H9 (cell line): Measurements from ENCODE around the gene INCENP. TPM values are rescaled to one million over a fixed set of nuclear protein-coding genes. Genes with fewer than 3 reads are reported as not detected.
A peak's percentile ranks its signal among the peaks of the same experiment; 100 is the strongest.

Experiments
- DNase-seq: peaks from one replicate; pipeline ENCODE4 v3.0.0-alpha.2; 2017
- H2AFZ ChIP-seq: one replicate; pipeline ENCODE4 v1.6.1; 2013; ENCODE audit warnings: mild to moderate bottlenecking, low read length, control low read depth, moderate library complexity
- H2AK5ac ChIP-seq: 2 replicates; pipeline ENCODE4 v1.6.1; 2013; ENCODE audit warnings: low read length, control low read depth, mixed read lengths; ENCODE audit not compliant: insufficient read length
- H2BK120ac ChIP-seq: one replicate; pipeline ENCODE4 v1.6.1; 2013; ENCODE audit warnings: low read depth, mild to moderate bottlenecking, low read length, control low read depth, inconsistent platforms; ENCODE audit not compliant: poor library complexity, severe bottlenecking
- H2BK12ac ChIP-seq: 2 replicates; pipeline ENCODE4 v1.6.1; 2013; ENCODE audit warnings: low read length, control low read depth, mixed read lengths, low read depth; ENCODE audit not compliant: insufficient read length
- H2BK15ac ChIP-seq: 2 replicates; pipeline ENCODE4 v1.6.1; 2013; ENCODE audit warnings: low read depth, low read length, control low read depth
- H2BK20ac ChIP-seq: one replicate; pipeline ENCODE4 v1.6.1; 2013; ENCODE audit warnings: low read depth, mild to moderate bottlenecking, low read length, control low read depth, inconsistent platforms; ENCODE audit not compliant: poor library complexity, severe bottlenecking
- H2BK5ac ChIP-seq: 2 replicates; pipeline ENCODE4 v1.6.1; 2013; ENCODE audit warnings: low read length, control low read depth, mixed read lengths; ENCODE audit not compliant: insufficient read length
- H3K14ac ChIP-seq: 2 replicates; pipeline ENCODE4 v1.6.1; 2013; ENCODE audit warnings: low read length, control low read depth; ENCODE audit not compliant: insufficient read depth
- H3K18ac ChIP-seq: 2 replicates; pipeline ENCODE4 v1.6.1; 2013; ENCODE audit warnings: low read depth, mild to moderate bottlenecking, mixed read lengths, low read length, control low read depth; ENCODE audit not compliant: insufficient read length
- H3K23ac ChIP-seq: 2 replicates; pipeline ENCODE4 v1.6.1; 2013; ENCODE audit warnings: low read length, control low read depth, mixed read lengths, low read depth; ENCODE audit not compliant: insufficient read length
- H3K23me2 ChIP-seq: 2 replicates; pipeline ENCODE4 v1.6.1; 2013; ENCODE audit warnings: low read depth, mild to moderate bottlenecking, mixed read lengths, low read length, control low read depth; ENCODE audit not compliant: insufficient read length, poor library complexity, severe bottlenecking
- H3K27ac ChIP-seq: 2 replicates; pipeline ENCODE4 v1.5.1; 2013; ENCODE audit warnings: low read length, control low read depth, mixed read lengths, low read depth; ENCODE audit not compliant: insufficient read length
- H3K27me3 ChIP-seq: 2 replicates; pipeline ENCODE4 v1.6.1; 2013; ENCODE audit warnings: low read length, control low read depth, inconsistent platforms; ENCODE audit not compliant: insufficient read depth
- H3K4ac ChIP-seq: 2 replicates; pipeline ENCODE4 v1.6.1; 2013; ENCODE audit warnings: low read depth, mild to moderate bottlenecking, control low read depth, inconsistent platforms, low read length, moderate library complexity
- H3K4me1 ChIP-seq: 2 replicates; pipeline ENCODE4 v1.6.1; 2013; ENCODE audit warnings: low read length, control low read depth, inconsistent platforms; ENCODE audit not compliant: insufficient read depth
- H3K4me2 ChIP-seq: 2 replicates; pipeline ENCODE4 v1.6.1; 2013; ENCODE audit warnings: low read length, control low read depth, mixed read lengths; ENCODE audit not compliant: insufficient read length, insufficient read depth
- H3K56ac ChIP-seq: 2 replicates; pipeline ENCODE4 v1.6.1; 2013; ENCODE audit warnings: low read depth, mild to moderate bottlenecking, mixed read lengths, low read length, control low read depth; ENCODE audit not compliant: insufficient read length
- H3K79me1 ChIP-seq: 2 replicates; pipeline ENCODE4 v1.6.1; 2013; ENCODE audit warnings: low read depth, mild to moderate bottlenecking, moderate library complexity, low read length, control low read depth, inconsistent platforms; ENCODE audit not compliant: insufficient read depth, poor library complexity, severe bottlenecking
- H3K79me2 ChIP-seq: 2 replicates; pipeline ENCODE4 v1.6.1; 2013; ENCODE audit warnings: low read length, control low read depth, inconsistent platforms; ENCODE audit not compliant: insufficient read depth
- H3K9ac ChIP-seq: 2 replicates; pipeline ENCODE4 v1.6.1; 2013; ENCODE audit warnings: low read length, control low read depth, mixed read lengths; ENCODE audit not compliant: insufficient read length; ENCODE audit errors: extremely low read depth
- H3K9me3 ChIP-seq: one replicate; pipeline ENCODE4 v1.6.1; 2013; ENCODE audit warnings: low read depth, low read length, inconsistent platforms; ENCODE audit not compliant: control insufficient read depth
- H3T11ph ChIP-seq: one replicate; pipeline ENCODE4 v1.6.1; 2013; ENCODE audit warnings: mild to moderate bottlenecking, low read length, control low read depth, inconsistent platforms
- H4K20me1 ChIP-seq: one replicate; pipeline ENCODE4 v1.6.1; 2013; ENCODE audit not compliant: control insufficient read depth, insufficient read length, insufficient read depth
- H4K5ac ChIP-seq: 2 replicates; pipeline ENCODE4 v1.6.1; 2013; ENCODE audit warnings: low read depth, mild to moderate bottlenecking, mixed read lengths, low read length, control low read depth; ENCODE audit not compliant: insufficient read length
- H4K8ac ChIP-seq: replicated peaks from 2 replicates; pipeline ENCODE4 v1.6.1; 2013; ENCODE audit warnings: low read length, control low read depth, mixed read lengths, low read depth; ENCODE audit not compliant: insufficient read length
- H4K91ac ChIP-seq: 2 replicates; pipeline ENCODE4 v1.6.1; 2013; ENCODE audit warnings: low read depth, mild to moderate bottlenecking, moderate library complexity, mixed read lengths, low read length, control low read depth; ENCODE audit not compliant: insufficient read length
- H3K27ac Mint-ChIP-seq, 3 experiments: 2 replicates in 2 of 3; 3 replicates in 1 of 3; pipeline ENCODE4 v1.8.0; 2020 to 2021; ENCODE audit warnings: mixed read lengths in 3 of 3, mild to moderate bottlenecking in 1 of 3, moderate library complexity in 1 of 3
- H3K27me3 Mint-ChIP-seq: 2 replicates; pipeline ENCODE4 v1.8.0; 2021; ENCODE audit warnings: low read depth, mild to moderate bottlenecking, moderate library complexity, mixed read lengths
- H3K36me3 Mint-ChIP-seq, 3 experiments: 2 replicates in 2 of 3; 3 replicates in 1 of 3; pipeline ENCODE4 v1.8.0; 2020 to 2021; ENCODE audit warnings: low read depth in 3 of 3, mixed read lengths in 3 of 3; ENCODE audit not compliant: insufficient read depth in 1 of 3
- H3K4me1 Mint-ChIP-seq, 2 experiments: 2 replicates each; pipeline ENCODE4 v1.8.0; 2020; ENCODE audit warnings: mixed read lengths in 2 of 2
- H3K4me3 Mint-ChIP-seq, 2 experiments: 2 replicates in 1 of 2; 3 replicates in 1 of 2; pipeline ENCODE4 v1.8.0; 2020 to 2021; ENCODE audit warnings: mild to moderate bottlenecking in 2 of 2, mixed read lengths in 2 of 2, moderate library complexity in 1 of 2
- H3K9me3 Mint-ChIP-seq, 2 experiments: 2 replicates in 1 of 2; 3 replicates in 1 of 2; pipeline ENCODE4 v1.8.0; 2020; ENCODE audit warnings: mild to moderate bottlenecking in 2 of 2, mixed read lengths in 2 of 2, moderate library complexity in 1 of 2
- WGBS: extraction: QIAGEN DNeasy Blood & Tissue Kit; methylation state at CpG from one replicate; pipeline ENCODE4 v1.1.7; 2013; ENCODE audit warnings: missing lambda C conversion rate, low lambda C conversion rate, mixed read lengths; ENCODE audit not compliant: insufficient read length; ENCODE audit errors: extremely low coverage; 5-methylcytosine and 5-hydroxymethylcytosine counted together
- total RNA-seq: library from RNA; stranded (reverse); gene quantifications from 2 replicates; pipeline ENCODE4 v1.2.1, GENCODE V29; 2021
- TF ChIP-seq, protein P1 (sequence below): fragments of 200-600 bp; sonication (generic); conservative IDR thresholded peaks from 3 replicates; pipeline ENCODE4 v1.8.0; 2021; ENCODE audit warnings: antibody characterized with exemption, mild to moderate bottlenecking

The INCENP gene
- total RNA-seq, 1 experiment from 2014 or later: 99.9 TPM

DNA sequence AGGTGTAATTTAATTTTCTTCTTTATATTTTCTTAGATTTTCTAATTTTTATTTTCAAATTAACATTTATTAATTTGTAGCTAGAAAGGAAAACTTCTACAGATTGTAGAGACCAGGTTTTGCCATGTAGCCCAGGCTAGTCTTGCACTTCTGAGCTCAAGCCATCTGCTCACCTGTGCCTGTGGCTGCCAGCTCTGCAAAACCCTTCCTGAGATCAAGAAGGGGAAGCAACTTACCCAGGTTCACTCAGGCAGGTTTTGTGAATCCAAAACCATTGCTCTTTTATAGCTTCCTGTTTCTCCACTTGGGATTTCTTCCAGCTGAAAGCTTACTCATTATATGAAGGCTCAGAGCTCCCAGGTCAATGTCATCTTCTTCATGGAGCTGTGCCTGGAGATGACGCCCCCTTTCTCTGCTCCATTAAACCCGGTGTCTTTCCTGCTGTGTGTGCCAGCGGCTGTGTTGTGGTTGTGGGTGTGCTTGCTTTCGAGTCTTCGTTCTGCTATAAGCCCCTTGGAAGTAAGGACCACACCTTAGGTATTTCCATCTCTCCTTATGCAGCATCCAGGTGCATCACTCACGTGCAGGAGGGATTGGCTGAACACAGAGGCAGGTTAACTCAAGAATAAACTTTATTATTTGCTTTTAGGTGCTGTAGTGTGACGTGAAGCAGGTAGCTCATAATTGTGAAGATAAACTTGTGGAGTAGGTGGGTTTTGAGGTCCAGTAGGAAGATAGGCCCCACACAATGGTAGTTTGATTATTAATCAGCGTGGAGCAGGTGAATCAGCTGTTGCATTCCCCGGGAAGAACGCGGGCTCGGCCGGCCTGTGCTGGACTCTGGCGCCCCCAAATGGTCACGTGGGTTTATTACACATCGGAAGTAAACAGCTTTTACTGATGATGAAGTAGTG, 42.2 kb upstream of the INCENP start:
- peaks cover 7 to 13% of the 10 kb centered on the region in 2 experiments; a peak in 4 of 5 replicates for H3K9me3 Mint-ChIP-seq
- Histone ChIP-seq H3K14ac (no peak overlapping the region), H2BK15ac (no peak overlapping the region), H2BK120ac (no peak overlapping the region), H4K20me1 (no peaks in the 10 kb centered on the region), H3K27me3 (no peaks in the 10 kb centered on the region), H3K4me1 (no peaks in the 10 kb centered on the region), H3K9ac (no peak overlapping the region), H3K4ac (no peak overlapping the region), H3K23ac (no peak overlapping the region), H2AK5ac (no peak overlapping the region), H3K4me2 (no peak overlapping the region), H3K79me1 (no peaks in the 10 kb centered on the region), H4K91ac (no peak overlapping the region), H4K5ac (no peak overlapping the region), H3K56ac (no peak overlapping the region), H2BK20ac (no peak overlapping the region), H3K9me3 (no peaks in the 10 kb centered on the region), H2BK12ac (no peak overlapping the region), H2BK5ac (no peak overlapping the region), H2AFZ (no peak overlapping the region), H3K27ac (no peak overlapping the region), H3T11ph (no peak overlapping the region), H4K8ac (no peak overlapping the region), H3K18ac (no peak overlapping the region), H3K23me2 (no peaks in the 10 kb centered on the region), H3K79me2 (no peaks in the 10 kb centered on the region)
- no peak overlapping the region for H3K27ac Mint-ChIP-seq
- H3K4me3 Mint-ChIP-seq: no peak overlapping the region
- DNase-seq: peak; percentile 79
- peaks cover 4 to 5% of the 10 kb centered on the region in 2 experiments; a peak in 3 of 4 replicates for H3K4me1 Mint-ChIP-seq
- WGBS: no CpG with 5 or more reads among the region's 16 CpGs
- no peaks in the 10 kb centered on the region; the same call in 1 of the 2 replicates for H3K27me3 Mint-ChIP-seq
- peaks cover 0 to 3% (median 3%) of the 10 kb centered on the region in 3 experiments; a peak in 3 of 7 replicates for H3K36me3 Mint-ChIP-seq
- TF ChIP-seq, protein P1, sequence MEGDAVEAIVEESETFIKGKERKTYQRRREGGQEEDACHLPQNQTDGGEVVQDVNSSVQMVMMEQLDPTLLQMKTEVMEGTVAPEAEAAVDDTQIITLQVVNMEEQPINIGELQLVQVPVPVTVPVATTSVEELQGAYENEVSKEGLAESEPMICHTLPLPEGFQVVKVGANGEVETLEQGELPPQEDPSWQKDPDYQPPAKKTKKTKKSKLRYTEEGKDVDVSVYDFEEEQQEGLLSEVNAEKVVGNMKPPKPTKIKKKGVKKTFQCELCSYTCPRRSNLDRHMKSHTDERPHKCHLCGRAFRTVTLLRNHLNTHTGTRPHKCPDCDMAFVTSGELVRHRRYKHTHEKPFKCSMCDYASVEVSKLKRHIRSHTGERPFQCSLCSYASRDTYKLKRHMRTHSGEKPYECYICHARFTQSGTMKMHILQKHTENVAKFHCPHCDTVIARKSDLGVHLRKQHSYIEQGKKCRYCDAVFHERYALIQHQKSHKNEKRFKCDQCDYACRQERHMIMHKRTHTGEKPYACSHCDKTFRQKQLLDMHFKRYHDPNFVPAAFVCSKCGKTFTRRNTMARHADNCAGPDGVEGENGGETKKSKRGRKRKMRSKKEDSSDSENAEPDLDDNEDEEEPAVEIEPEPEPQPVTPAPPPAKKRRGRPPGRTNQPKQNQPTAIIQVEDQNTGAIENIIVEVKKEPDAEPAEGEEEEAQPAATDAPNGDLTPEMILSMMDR: peak; percentile 95
